ENCODE data around the gene INSR.
A peak's percentile ranks its signal among the peaks of the same experiment; 100 is the strongest.

INSR gene

GRCh38 chr19:7260161-7260560, 34.1 kb downstream of the INSR start:
- no peak overlapping the region for H3K9ac ChIP-seq (ENCODE audit: low read length)

GRCh38 chr19:7258840-7259395, 35.3 kb downstream of the INSR start:
- Histone ChIP-seq H3K79me1 (ENCODE audit: low read length) (peaks cover 11% of the 10 kb centered on the region), H4K91ac (ENCODE audit: low read depth, low read length) (no peak overlapping the region), H3K23ac (ENCODE audit: low read length) (no peak overlapping the region), H4K12ac (ENCODE audit: low read depth, low read length) (no peak overlapping the region), H3K4me3 (ENCODE audit: low read depth, low read length) (no peak overlapping the region), H2AFZ (ENCODE audit: insufficient read depth, low read length, poor library complexity) (no peak overlapping the region), H3K27ac (ENCODE audit: low read depth, low read length) (no peak overlapping the region), H3K4me2 (ENCODE audit: low read length) (no peak overlapping the region), H3K79me2 (ENCODE audit: control insufficient read depth, insufficient read depth, low read length, poor library complexity) (no peaks in the 10 kb centered on the region), H3K9ac (ENCODE audit: low read length) (no peak overlapping the region), H3K18ac (ENCODE audit: low read length) (no peak overlapping the region), H3K14ac (ENCODE audit: low read length) (no peak overlapping the region), H3K4me1 (ENCODE audit: control insufficient read depth in 1 of 2, insufficient read depth in 2 of 2, low read length in 2 of 2) (peaks cover 9 to 12% of the 10 kb centered on the region in 2 experiments), H3K9me3 (ENCODE audit: insufficient read depth, low read depth, low read length) (no peaks in the 10 kb centered on the region), H4K8ac (ENCODE audit: low read depth, low read length) (no peak overlapping the region), H2BK120ac (ENCODE audit: insufficient read depth, low read length, poor library complexity) (no peak overlapping the region), H3K4ac (ENCODE audit: low read depth, low read length) (no peak overlapping the region), H3K36me3 (ENCODE audit: control insufficient read depth in 1 of 2, insufficient read depth in 2 of 2, low read length in 2 of 2) (no peaks in the 10 kb centered on the region), H2BK12ac (ENCODE audit: low read length) (no peak overlapping the region), H2BK5ac (ENCODE audit: low read depth, low read length, poor library complexity) (no peak overlapping the region), H2AK5ac (ENCODE audit: low read length) (no peak overlapping the region), H3K27me3 (ENCODE audit: insufficient read depth, low read length) (no peaks in the 10 kb centered on the region)
- no CpG with 5 or more reads among the region's 6 CpGs for WGBS (ENCODE audit: extremely low coverage, insufficient coverage, insufficient read length)
- no peak for DNase-seq

More at GRCh38 chr19:7260161-7260560, 34.1 kb downstream of the INSR start:
- H4K12ac ChIP-seq (ENCODE audit: low read depth, low read length) = no peak overlapping the region
- no peak overlapping the region for H3K23ac ChIP-seq (ENCODE audit: low read length)
- no peak overlapping the region for H2BK120ac ChIP-seq (ENCODE audit: insufficient read depth, low read length, poor library complexity)
- no peak overlapping the region for H4K8ac ChIP-seq (ENCODE audit: low read depth, low read length)
- no peak overlapping the region for H3K14ac ChIP-seq (ENCODE audit: low read length)
- no peak overlapping the region for H2AFZ ChIP-seq (ENCODE audit: insufficient read depth, low read length, poor library complexity)
- no peak overlapping the region for H3K4ac ChIP-seq (ENCODE audit: low read depth, low read length)
- no peak overlapping the region for H2BK12ac ChIP-seq (ENCODE audit: low read length)
- no peak overlapping the region for H3K4me2 ChIP-seq (ENCODE audit: low read length)
- no peak for DNase-seq
- WGBS (ENCODE audit: extremely low coverage, insufficient coverage, insufficient read length) = no CpG with 5 or more reads among the region's 7 CpGs
- H3K4me1 ChIP-seq (ENCODE audit: control insufficient read depth in 1 of 2, insufficient read depth in 2 of 2, low read length in 2 of 2) = peaks cover 6% of the 10 kb centered on the region in 2 experiments
- H3K27ac ChIP-seq (ENCODE audit: low read depth, low read length) = no peak overlapping the region
- H3K27me3 ChIP-seq (ENCODE audit: insufficient read depth, low read length) = no peaks in the 10 kb centered on the region
- H3K4me3 ChIP-seq (ENCODE audit: low read depth, low read length) = no peak overlapping the region
- H2AK5ac ChIP-seq (ENCODE audit: low read length) = no peak overlapping the region
- H3K18ac ChIP-seq (ENCODE audit: low read length) = no peak overlapping the region
- H3K36me3 ChIP-seq (ENCODE audit: control insufficient read depth in 1 of 2, insufficient read depth in 2 of 2, low read length in 2 of 2) = no peaks in the 10 kb centered on the region
- H3K79me1 ChIP-seq (ENCODE audit: low read length) = peaks cover 7% of the 10 kb centered on the region
- H3K79me2 ChIP-seq (ENCODE audit: control insufficient read depth, insufficient read depth, low read length, poor library complexity) = no peaks in the 10 kb centered on the region
- no peak overlapping the region for H2BK5ac ChIP-seq (ENCODE audit: low read depth, low read length, poor library complexity)
- no peak overlapping the region for H4K91ac ChIP-seq (ENCODE audit: low read depth, low read length)
- no peaks in the 10 kb centered on the region for H3K9me3 ChIP-seq (ENCODE audit: insufficient read depth, low read depth, low read length)

- peak overlapping the region; percentile 61 for H2BK120ac ChIP-seq (ENCODE audit: insufficient read depth, low read length, poor library complexity)
- H3K4ac ChIP-seq (ENCODE audit: low read depth, low read length) = no peak overlapping the region
- no peak overlapping the region for H4K12ac ChIP-seq (ENCODE audit: low read depth, low read length)
- H3K14ac ChIP-seq (ENCODE audit: low read length) = no peak overlapping the region
- H4K8ac ChIP-seq (ENCODE audit: low read depth, low read length) = peak overlapping the region; percentile 44
- no peak overlapping the region for H3K23ac ChIP-seq (ENCODE audit: low read length)
- H3K4me2 ChIP-seq (ENCODE audit: low read length) = no peak overlapping the region
- peak overlapping the region; percentile 74 for H4K91ac ChIP-seq (ENCODE audit: low read depth, low read length)
- H3K79me2 ChIP-seq (ENCODE audit: control insufficient read depth, insufficient read depth, low read length, poor library complexity) = no peaks in the 10 kb centered on the region
- peak overlapping the region; percentile 18 for H2BK12ac ChIP-seq (ENCODE audit: low read length)
- H3K27me3 ChIP-seq (ENCODE audit: insufficient read depth, low read length) = no peaks in the 10 kb centered on the region
- H3K18ac ChIP-seq (ENCODE audit: low read length) = no peak overlapping the region
- H3K36me3 ChIP-seq (ENCODE audit: control insufficient read depth in 1 of 2, insufficient read depth in 2 of 2, low read length in 2 of 2) = no peaks in the 10 kb centered on the region
- peak overlapping the region; percentile 16 for H2AK5ac ChIP-seq (ENCODE audit: low read length)
- no CpG with 5 or more reads among the region's 10 CpGs for WGBS (ENCODE audit: extremely low coverage, insufficient coverage, insufficient read length)
- H3K9ac ChIP-seq (ENCODE audit: low read length) = no peak overlapping the region
- DNase-seq = no peak
- H2BK5ac ChIP-seq (ENCODE audit: low read depth, low read length, poor library complexity) = peak overlapping the region; percentile 53
- H3K27ac ChIP-seq (ENCODE audit: low read depth, low read length) = peak overlapping the region; percentile 45
- no peak overlapping the region for H3K4me3 ChIP-seq (ENCODE audit: low read depth, low read length)
- H3K9me3 ChIP-seq (ENCODE audit: insufficient read depth, low read depth, low read length) = no peaks in the 10 kb centered on the region
- H2AFZ ChIP-seq (ENCODE audit: insufficient read depth, low read length, poor library complexity) = no peak overlapping the region
- peaks cover 9 to 12% of the 10 kb centered on the region in 2 experiments for H3K4me1 ChIP-seq (ENCODE audit: control insufficient read depth in 1 of 2, insufficient read depth in 2 of 2, low read length in 2 of 2)
- H3K79me1 ChIP-seq (ENCODE audit: low read length) = peaks cover 11% of the 10 kb centered on the region
These were observed 36.0 kb downstream of the INSR start for GRCh38 chr19:7258041-7258839.

- Histone ChIP-seq H3K4ac (ENCODE audit: low read depth, low read length) (no peak overlapping the region), H3K27ac (ENCODE audit: low read depth, low read length) (peak overlapping the region; percentile 45), H4K12ac (ENCODE audit: low read depth, low read length) (no peak overlapping the region), H3K4me1 (ENCODE audit: control insufficient read depth in 1 of 2, insufficient read depth in 2 of 2, low read length in 2 of 2) (peaks cover 9 to 12% of the 10 kb centered on the region in 2 experiments), H2BK120ac (ENCODE audit: insufficient read depth, low read length, poor library complexity) (peak overlapping the region; percentile 61), H3K9me3 (ENCODE audit: insufficient read depth, low read depth, low read length) (no peaks in the 10 kb centered on the region), H4K8ac (ENCODE audit: low read depth, low read length) (peak overlapping the region; percentile 34), H3K14ac (ENCODE audit: low read length) (no peak overlapping the region), H2BK5ac (ENCODE audit: low read depth, low read length, poor library complexity) (peak overlapping the region; percentile 56), H2AFZ (ENCODE audit: insufficient read depth, low read length, poor library complexity) (peak overlapping the region; percentile 45), H3K9ac (ENCODE audit: low read length) (no peak overlapping the region), H2AK5ac (ENCODE audit: low read length) (peak overlapping the region; percentile 16), H4K91ac (ENCODE audit: low read depth, low read length) (peak overlapping the region; percentile 74), H3K18ac (ENCODE audit: low read length) (peak overlapping the region; percentile 82), H3K23ac (ENCODE audit: low read length) (no peak overlapping the region), H3K36me3 (ENCODE audit: control insufficient read depth in 1 of 2, insufficient read depth in 2 of 2, low read length in 2 of 2) (no peaks in the 10 kb centered on the region), H3K4me2 (ENCODE audit: low read length) (no peak overlapping the region), H3K79me1 (ENCODE audit: low read length) (peaks cover 11% of the 10 kb centered on the region), H3K79me2 (ENCODE audit: control insufficient read depth, insufficient read depth, low read length, poor library complexity) (no peaks in the 10 kb centered on the region), H3K4me3 (ENCODE audit: low read depth, low read length) (no peak overlapping the region), H3K27me3 (ENCODE audit: insufficient read depth, low read length) (no peaks in the 10 kb centered on the region), H2BK12ac (ENCODE audit: low read length) (peak overlapping the region; percentile 18)
- DNase-seq = peak; percentile 91 to 96
- no CpG with 5 or more reads among the region's 17 CpGs for WGBS (ENCODE audit: extremely low coverage, insufficient coverage, insufficient read length)
These were observed 36.8 kb downstream of the INSR start for GRCh38 chr19:7257148-7258040.

Measured in trophoblast cell (in vitro differentiated cells and primary cell).